Measurements from ENCODE around the gene TSHZ1. TPM values are rescaled to one million over a fixed set of nuclear protein-coding genes. Genes with fewer than 3 reads are reported as not detected.
A peak's percentile ranks its signal among the peaks of the same experiment; 100 is the strongest.

The TSHZ1 gene
- polyA plus RNA-seq, 1 donor, result 34.7 TPM

- H3K36me3 ChIP-seq (ENCODE audit: control insufficient read depth, insufficient read depth, low read length), result no peaks in the 10 kb centered on the region
- 79% methylated on average over 4 of the region's 12 CpGs for WGBS (ENCODE audit: insufficient coverage, low lambda C conversion rate)
- no peaks in the 10 kb centered on the region for H3K27me3 ChIP-seq (ENCODE audit: control insufficient read depth, insufficient read depth, low read length)
- H3K27ac ChIP-seq (ENCODE audit: low read length), result peak overlapping the region; percentile 90
- no peak for DNase-seq
- H3K4me3 ChIP-seq (ENCODE audit: low read length), result no peak overlapping the region
- H3K9me3 ChIP-seq (ENCODE audit: control insufficient read depth, low read depth, low read length), result no peaks in the 10 kb centered on the region
- H3K4me1 ChIP-seq (ENCODE audit: control insufficient read depth, insufficient read depth, low read length), result peaks cover 88% of the 10 kb centered on the region
These were observed 10.2 kb downstream of the TSHZ1 start for GRCh38 chr18:75220551-75221355.

- Histone ChIP-seq H3K4me3 (ENCODE audit: low read length) (no peak overlapping the region), H3K27me3 (ENCODE audit: control insufficient read depth, insufficient read depth, low read length) (no peaks in the 10 kb centered on the region), H3K9me3 (ENCODE audit: control insufficient read depth, low read depth, low read length) (no peaks in the 10 kb centered on the region), H3K36me3 (ENCODE audit: control insufficient read depth, insufficient read depth, low read length) (no peaks in the 10 kb centered on the region), H3K27ac (ENCODE audit: low read length) (peak overlapping the region; percentile 90), H3K4me1 (ENCODE audit: control insufficient read depth, insufficient read depth, low read length) (peaks cover 87% of the 10 kb centered on the region)
- 100% methylated on average over 1 of the region's 1 CpG for WGBS (ENCODE audit: insufficient coverage, low lambda C conversion rate)
- no peak for DNase-seq
These were observed 10.8 kb downstream of the TSHZ1 start for GRCh38 chr18:75221397-75221796.

- 40% methylated on average over 1 of the region's 7 CpGs for WGBS (ENCODE audit: insufficient coverage, low lambda C conversion rate)
- Histone ChIP-seq H3K9me3 (ENCODE audit: control insufficient read depth, low read depth, low read length) (no peaks in the 10 kb centered on the region), H3K36me3 (ENCODE audit: control insufficient read depth, insufficient read depth, low read length) (no peaks in the 10 kb centered on the region), H3K4me3 (ENCODE audit: low read length) (no peak overlapping the region), H3K27ac (ENCODE audit: low read length) (peak overlapping the region; percentile 90), H3K27me3 (ENCODE audit: control insufficient read depth, insufficient read depth, low read length) (no peaks in the 10 kb centered on the region), H3K4me1 (ENCODE audit: control insufficient read depth, insufficient read depth, low read length) (peaks cover 87% of the 10 kb centered on the region)
- no peak for DNase-seq
These were observed 11.3 kb downstream of the TSHZ1 start for GRCh38 chr18:75221897-75222296.

GRCh38 chr18:75222407-75222806, 11.8 kb downstream of the TSHZ1 start:
- Histone ChIP-seq H3K27ac (ENCODE audit: low read length) (peak overlapping the region; percentile 75), H3K27me3 (ENCODE audit: control insufficient read depth, insufficient read depth, low read length) (no peaks in the 10 kb centered on the region), H3K9me3 (ENCODE audit: control insufficient read depth, low read depth, low read length) (no peaks in the 10 kb centered on the region), H3K36me3 (ENCODE audit: control insufficient read depth, insufficient read depth, low read length) (no peaks in the 10 kb centered on the region), H3K4me3 (ENCODE audit: low read length) (no peak overlapping the region), H3K4me1 (ENCODE audit: control insufficient read depth, insufficient read depth, low read length) (peaks cover 86% of the 10 kb centered on the region)
- no peak for DNase-seq
- WGBS (ENCODE audit: insufficient coverage, low lambda C conversion rate), result no CpG with 5 or more reads among the region's 10 CpGs

- DNase-seq, result peak; percentile 68 to 86
- peaks cover 86% of the 10 kb centered on the region for H3K4me1 ChIP-seq (ENCODE audit: control insufficient read depth, insufficient read depth, low read length)
These were observed 13.2 kb downstream of the TSHZ1 start for GRCh38 chr18:75223687-75224347.

GRCh38 chr18:75226286-75226955, 15.8 kb downstream of the TSHZ1 start:
- Histone ChIP-seq H3K9me3 (ENCODE audit: control insufficient read depth, low read depth, low read length) (no peaks in the 10 kb centered on the region), H3K4me1 (ENCODE audit: control insufficient read depth, insufficient read depth, low read length) (peaks cover 68% of the 10 kb centered on the region), H3K27ac (ENCODE audit: low read length) (peak overlapping the region; percentile 98), H3K27me3 (ENCODE audit: control insufficient read depth, insufficient read depth, low read length) (no peaks in the 10 kb centered on the region), H3K36me3 (ENCODE audit: control insufficient read depth, insufficient read depth, low read length) (peaks cover 12% of the 10 kb centered on the region), H3K4me3 (ENCODE audit: low read length) (peak overlapping the region; percentile 19)
- WGBS (ENCODE audit: insufficient coverage, low lambda C conversion rate), result 0% methylated on average over 2 of the region's 11 CpGs
- peak in 1 of 2 donors; percentile 84 for DNase-seq

More at GRCh38 chr18:75223687-75224347, 13.2 kb downstream of the TSHZ1 start:
- WGBS (ENCODE audit: insufficient coverage, low lambda C conversion rate), result 43% methylated on average over 1 of the region's 9 CpGs
- Histone ChIP-seq H3K27ac (ENCODE audit: low read length) (peak overlapping the region; percentile 75), H3K27me3 (ENCODE audit: control insufficient read depth, insufficient read depth, low read length) (no peaks in the 10 kb centered on the region), H3K36me3 (ENCODE audit: control insufficient read depth, insufficient read depth, low read length) (no peaks in the 10 kb centered on the region), H3K9me3 (ENCODE audit: control insufficient read depth, low read depth, low read length) (no peaks in the 10 kb centered on the region), H3K4me3 (ENCODE audit: low read length) (no peak overlapping the region)

GRCh38 chr18:75226956-75227316, 16.3 kb downstream of the TSHZ1 start:
- H3K4me3 ChIP-seq (ENCODE audit: low read length), result peak overlapping the region; percentile 19
- no peak for DNase-seq
- no peaks in the 10 kb centered on the region for H3K9me3 ChIP-seq (ENCODE audit: control insufficient read depth, low read depth, low read length)
- H3K36me3 ChIP-seq (ENCODE audit: control insufficient read depth, insufficient read depth, low read length), result peaks cover 12% of the 10 kb centered on the region
- H3K4me1 ChIP-seq (ENCODE audit: control insufficient read depth, insufficient read depth, low read length), result peaks cover 63% of the 10 kb centered on the region
- peak overlapping the region; percentile 98 for H3K27ac ChIP-seq (ENCODE audit: low read length)
- no CpG with 5 or more reads among the region's 5 CpGs for WGBS (ENCODE audit: insufficient coverage, low lambda C conversion rate)
- H3K27me3 ChIP-seq (ENCODE audit: control insufficient read depth, insufficient read depth, low read length), result no peaks in the 10 kb centered on the region

- H3K4me3 ChIP-seq (ENCODE audit: low read length), result peak overlapping the region; percentile 19
- H3K27ac ChIP-seq (ENCODE audit: low read length), result peak overlapping the region; percentile 98
- WGBS (ENCODE audit: insufficient coverage, low lambda C conversion rate), result no CpG with 5 or more reads among the region's 11 CpGs
- DNase-seq, result peak in 1 of 2 donors; percentile 83
- no peaks in the 10 kb centered on the region for H3K27me3 ChIP-seq (ENCODE audit: control insufficient read depth, insufficient read depth, low read length)
- peaks cover 57% of the 10 kb centered on the region for H3K4me1 ChIP-seq (ENCODE audit: control insufficient read depth, insufficient read depth, low read length)
- H3K9me3 ChIP-seq (ENCODE audit: control insufficient read depth, low read depth, low read length), result no peaks in the 10 kb centered on the region
- H3K36me3 ChIP-seq (ENCODE audit: control insufficient read depth, insufficient read depth, low read length), result peaks cover 12% of the 10 kb centered on the region
These were observed 17.1 kb downstream of the TSHZ1 start for GRCh38 chr18:75227535-75228296.

- WGBS (ENCODE audit: insufficient coverage, low lambda C conversion rate), result no CpG with 5 or more reads among the region's 9 CpGs
- H3K27ac ChIP-seq (ENCODE audit: low read length), result peak overlapping the region; percentile 98
- peaks cover 47% of the 10 kb centered on the region for H3K4me1 ChIP-seq (ENCODE audit: control insufficient read depth, insufficient read depth, low read length)
- peaks cover 12% of the 10 kb centered on the region for H3K36me3 ChIP-seq (ENCODE audit: control insufficient read depth, insufficient read depth, low read length)
- H3K27me3 ChIP-seq (ENCODE audit: control insufficient read depth, insufficient read depth, low read length), result no peaks in the 10 kb centered on the region
- DNase-seq, result no peak
- H3K4me3 ChIP-seq (ENCODE audit: low read length), result no peak overlapping the region
- H3K9me3 ChIP-seq (ENCODE audit: control insufficient read depth, low read depth, low read length), result no peaks in the 10 kb centered on the region
These were observed 18.4 kb downstream of the TSHZ1 start for GRCh38 chr18:75228967-75229366.

GRCh38 chr18:75229437-75229836, 18.8 kb downstream of the TSHZ1 start:
- Histone ChIP-seq H3K9me3 (ENCODE audit: control insufficient read depth, low read depth, low read length) (no peaks in the 10 kb centered on the region), H3K36me3 (ENCODE audit: control insufficient read depth, insufficient read depth, low read length) (peaks cover 12% of the 10 kb centered on the region), H3K4me1 (ENCODE audit: control insufficient read depth, insufficient read depth, low read length) (peaks cover 43% of the 10 kb centered on the region), H3K27me3 (ENCODE audit: control insufficient read depth, insufficient read depth, low read length) (no peaks in the 10 kb centered on the region), H3K27ac (ENCODE audit: low read length) (no peak overlapping the region), H3K4me3 (ENCODE audit: low read length) (no peak overlapping the region)
- WGBS (ENCODE audit: insufficient coverage, low lambda C conversion rate), result no CpG with 5 or more reads among the region's 8 CpGs
- no peak for DNase-seq

Measured in large intestine (tissue), 3 donors.